ENCODE measurements around the gene MCM9.

The MCM9 gene

DNA sequence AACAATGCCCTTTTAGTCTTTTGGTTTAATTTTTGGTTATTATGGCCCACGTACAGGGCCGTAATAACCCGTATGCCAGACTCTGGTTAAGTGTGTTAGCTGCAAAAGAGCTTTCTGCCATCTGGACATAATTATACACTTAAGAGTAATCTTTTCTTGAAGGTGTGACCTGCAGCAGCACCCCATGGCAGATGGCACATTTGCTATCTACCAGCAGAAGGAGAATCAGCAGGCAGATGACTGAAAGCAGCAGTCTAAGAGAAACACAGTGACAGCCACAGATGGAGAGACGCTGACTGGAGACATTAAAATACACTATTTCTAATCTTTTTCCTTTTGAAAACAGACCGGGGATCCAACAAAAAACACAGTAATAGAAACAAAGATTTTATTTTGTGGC lies 22.3 kb downstream of the MCM9 start:
- H3K9me3 ChIP-seq (ENCODE audit: control insufficient read depth, insufficient read depth, low read depth, low read length): no peaks in the 10 kb centered on the region
- ChIA-PET POLR2A (no interaction called here), CTCF (interaction anchor here (1.2 kb wide), 1 partner anchor 17 kb away, joined by 7 read pairs; no protein-coding TSS in a partner anchor)
- H3K4me1 ChIP-seq (ENCODE audit: control insufficient read depth, insufficient read depth, low read length): no peaks in the 10 kb centered on the region
- peaks cover 66 to 91% of the 10 kb centered on the region in 2 experiments for H3K36me3 ChIP-seq (ENCODE audit: control insufficient read depth in 2 of 2, insufficient read depth in 1 of 2, low read length in 2 of 2)
- no peak overlapping the region for H3K4me3 ChIP-seq (ENCODE audit: low read depth, low read length)
- TF ChIP-seq FEZF1 (tag by site-specific recombination; IDR thresholded peaks at IDR 0.05) (no peak), ZFHX2 (tag by site-specific recombination; conservative IDR thresholded peaks at IDR 0.05) (no peak), ZNF629 (tag by site-specific recombination; IDR thresholded peaks at IDR 0.05) (no peak), ZNF423 (tag by site-specific recombination; IDR thresholded peaks at IDR 0.05) (no peak), PRDM6 (tag by site-specific recombination; IDR thresholded peaks at IDR 0.05) (no peak), ZNF548 (tag by site-specific recombination; IDR thresholded peaks at IDR 0.05) (no peak)
- TF ChIP-seq, protein P1, sequence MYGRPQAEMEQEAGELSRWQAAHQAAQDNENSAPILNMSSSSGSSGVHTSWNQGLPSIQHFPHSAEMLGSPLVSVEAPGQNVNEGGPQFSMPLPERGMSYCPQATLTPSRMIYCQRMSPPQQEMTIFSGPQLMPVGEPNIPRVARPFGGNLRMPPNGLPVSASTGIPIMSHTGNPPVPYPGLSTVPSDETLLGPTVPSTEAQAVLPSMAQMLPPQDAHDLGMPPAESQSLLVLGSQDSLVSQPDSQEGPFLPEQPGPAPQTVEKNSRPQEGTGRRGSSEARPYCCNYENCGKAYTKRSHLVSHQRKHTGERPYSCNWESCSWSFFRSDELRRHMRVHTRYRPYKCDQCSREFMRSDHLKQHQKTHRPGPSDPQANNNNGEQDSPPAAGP (tag by site-specific recombination; IDR thresholded peaks at IDR 0.05): no peak
- TF ChIP-seq, protein P2, sequence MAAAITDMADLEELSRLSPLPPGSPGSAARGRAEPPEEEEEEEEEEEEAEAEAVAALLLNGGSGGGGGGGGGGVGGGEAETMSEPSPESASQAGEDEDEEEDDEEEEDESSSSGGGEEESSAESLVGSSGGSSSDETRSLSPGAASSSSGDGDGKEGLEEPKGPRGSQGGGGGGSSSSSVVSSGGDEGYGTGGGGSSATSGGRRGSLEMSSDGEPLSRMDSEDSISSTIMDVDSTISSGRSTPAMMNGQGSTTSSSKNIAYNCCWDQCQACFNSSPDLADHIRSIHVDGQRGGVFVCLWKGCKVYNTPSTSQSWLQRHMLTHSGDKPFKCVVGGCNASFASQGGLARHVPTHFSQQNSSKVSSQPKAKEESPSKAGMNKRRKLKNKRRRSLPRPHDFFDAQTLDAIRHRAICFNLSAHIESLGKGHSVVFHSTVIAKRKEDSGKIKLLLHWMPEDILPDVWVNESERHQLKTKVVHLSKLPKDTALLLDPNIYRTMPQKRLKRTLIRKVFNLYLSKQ (tag by site-specific recombination; IDR thresholded peaks at IDR 0.05; ENCODE audit: borderline replicate concordance): no peak
- H3K27ac ChIP-seq (ENCODE audit: extremely low read depth, low read depth, low read length): no peak overlapping the region

DNA sequence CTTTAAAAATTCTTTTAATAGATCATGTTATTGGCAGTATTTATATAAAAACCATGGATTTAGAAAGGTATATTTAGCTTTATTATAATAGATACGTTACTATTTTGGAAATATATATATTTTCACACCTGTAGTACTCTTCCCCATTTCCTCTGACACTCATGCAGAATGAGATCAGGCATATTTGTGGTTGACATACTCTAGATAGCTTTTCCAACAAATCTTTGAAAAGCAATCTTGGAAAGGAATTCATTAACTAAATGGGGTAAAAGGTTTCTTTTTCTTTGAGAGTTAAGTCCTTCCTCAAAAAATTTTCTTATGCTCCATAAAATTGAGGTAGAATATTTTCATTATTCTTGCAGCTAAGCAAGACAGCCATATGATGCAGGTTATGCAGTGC lies 26.5 kb downstream of the MCM9 start:
- no peaks in the 10 kb centered on the region for H3K9me3 ChIP-seq (ENCODE audit: control insufficient read depth, insufficient read depth, low read depth, low read length)
- H3K36me3 ChIP-seq (ENCODE audit: control insufficient read depth in 2 of 2, insufficient read depth in 1 of 2, low read length in 2 of 2): peaks cover 58 to 96% of the 10 kb centered on the region in 2 experiments
- ChIA-PET CTCF (interaction anchor here (0.6 to 2.8 kb wide), 3 partner anchors 12 to 786 kb away, joined by 4 to 17 read pairs (median 5); no protein-coding TSS in a partner anchor), POLR2A (interaction anchor here (0.9 kb wide), 1 partner anchor 14 kb away, joined by 3 read pairs; the partner anchor contains the start of gene ASF1A)
- TF ChIP-seq REPIN1 (tag by site-specific recombination; IDR thresholded peaks at IDR 0.05; ENCODE audit: low read depth): no peak
- TF ChIP-seq ZNF777 (tag by site-specific recombination; IDR thresholded peaks at IDR 0.05; ENCODE audit: borderline replicate concordance): no peak
- TF ChIP-seq ZNF548 (tag by site-specific recombination; IDR thresholded peaks at IDR 0.05): no peak
- no peak for TF ChIP-seq ZNF335 (tag by site-specific recombination; conservative IDR thresholded peaks at IDR 0.05)
- TF ChIP-seq ZNF670 (tag by site-specific recombination; IDR thresholded peaks at IDR 0.05; ENCODE audit: low read depth): no peak
- H3K4me3 ChIP-seq (ENCODE audit: low read depth, low read length): no peak overlapping the region
- no peak overlapping the region for H3K27ac ChIP-seq (ENCODE audit: extremely low read depth, low read depth, low read length)
- no peaks in the 10 kb centered on the region for H3K4me1 ChIP-seq (ENCODE audit: control insufficient read depth, insufficient read depth, low read length)

DNA sequence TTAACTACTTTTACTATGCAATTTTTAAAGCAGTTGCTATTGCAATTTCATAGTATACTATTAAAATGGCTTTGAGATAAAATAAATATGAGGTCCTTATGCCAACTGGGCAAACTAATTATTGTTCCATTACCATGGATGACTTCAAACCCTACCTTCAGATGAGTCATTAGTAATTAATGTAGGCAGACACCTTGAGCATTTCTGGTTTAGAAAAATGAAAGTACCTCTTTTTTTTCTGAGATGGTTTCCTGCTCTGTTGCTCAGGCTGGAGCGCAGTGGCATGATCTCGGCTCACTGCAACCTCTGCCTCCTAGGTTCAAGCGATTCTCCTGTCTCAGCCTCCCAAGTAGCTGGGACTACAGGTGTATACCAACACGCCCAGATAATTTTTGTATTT lies 29.1 kb downstream of the MCM9 start:
- POLR2A ChIA-PET: no interaction called here
- H3K36me3 ChIP-seq (ENCODE audit: control insufficient read depth in 2 of 2, insufficient read depth in 1 of 2, low read length in 2 of 2): peaks cover 47 to 92% of the 10 kb centered on the region in 2 experiments
- H3K9me3 ChIP-seq (ENCODE audit: control insufficient read depth, insufficient read depth, low read depth, low read length): no peaks in the 10 kb centered on the region
- H3K4me1 ChIP-seq (ENCODE audit: control insufficient read depth, insufficient read depth, low read length): no peaks in the 10 kb centered on the region
- CTCF ChIA-PET: interaction anchor here (0.6 kb wide), 1 partner anchor 10 kb away, joined by 3 read pairs; no protein-coding TSS in a partner anchor
- H3K27ac ChIP-seq (ENCODE audit: extremely low read depth, low read depth, low read length): no peak overlapping the region
- H3K4me3 ChIP-seq (ENCODE audit: low read depth, low read length): no peak overlapping the region
- TF ChIP-seq ZNF221 (tag by site-specific recombination; IDR thresholded peaks at IDR 0.05; ENCODE audit: borderline replicate concordance): no peak
- TF ChIP-seq ZNF138 (tag by site-specific recombination; IDR thresholded peaks at IDR 0.05; ENCODE audit: borderline replicate concordance): no peak
- TF ChIP-seq ZIC2 (tag by site-specific recombination; IDR thresholded peaks at IDR 0.05): no peak
- no peak for TF ChIP-seq TCF7L2 (IDR thresholded peaks at IDR 0.05; ENCODE audit: borderline replicate concordance, low read depth, low read length)
- no peak for TF ChIP-seq YY2 (tag by site-specific recombination; IDR thresholded peaks at IDR 0.05)
- TF ChIP-seq SETDB1 (IDR thresholded peaks at IDR 0.05; ENCODE audit: insufficient read length, low read length): no peak
- no peak for TF ChIP-seq ZNF629 (tag by site-specific recombination; IDR thresholded peaks at IDR 0.05)
- TF ChIP-seq ZNF184 (tag by site-specific recombination; IDR thresholded peaks at IDR 0.05): no peak
- no peak for TF ChIP-seq ZNF26 (tag by site-specific recombination; IDR thresholded peaks at IDR 0.05)
- TF ChIP-seq, protein P3, sequence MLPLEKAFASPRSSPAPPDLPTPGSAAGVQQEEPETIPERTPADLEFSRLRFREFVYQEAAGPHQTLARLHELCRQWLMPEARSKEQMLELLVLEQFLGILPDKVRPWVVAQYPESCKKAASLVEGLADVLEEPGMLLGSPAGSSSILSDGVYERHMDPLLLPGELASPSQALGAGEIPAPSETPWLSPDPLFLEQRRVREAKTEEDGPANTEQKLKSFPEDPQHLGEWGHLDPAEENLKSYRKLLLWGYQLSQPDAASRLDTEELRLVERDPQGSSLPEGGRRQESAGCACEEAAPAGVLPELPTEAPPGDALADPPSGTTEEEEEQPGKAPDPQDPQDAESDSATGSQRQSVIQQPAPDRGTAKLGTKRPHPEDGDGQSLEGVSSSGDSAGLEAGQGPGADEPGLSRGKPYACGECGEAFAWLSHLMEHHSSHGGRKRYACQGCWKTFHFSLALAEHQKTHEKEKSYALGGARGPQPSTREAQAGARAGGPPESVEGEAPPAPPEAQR (tag by site-specific recombination; IDR thresholded peaks at IDR 0.05): no peak
- no peak for TF ChIP-seq KLF10 (tag by site-specific recombination; IDR thresholded peaks at IDR 0.05)
- no peak for TF ChIP-seq MZF1 (tag by site-specific recombination; IDR thresholded peaks at IDR 0.05; ENCODE audit: borderline replicate concordance)
- TF ChIP-seq KLF9 (tag by site-specific recombination; IDR thresholded peaks at IDR 0.05; ENCODE audit: low read depth): no peak
